NCI-H748 treated with DMSO at 0.1 percent for 48 hours (cell line): ENCODE measurements around the gene CSAD.
"Not testable (repeated sequence)": the region's sequence is repeated elsewhere in the genome, so short reads cannot be mapped to it uniquely, and the experiment has no call there.

Experiments
- DNase-seq: peaks from one replicate; lab custom pipeline; 2025; lab: John Stamatoyannopoulos, UW

The CSAD gene

DNA sequence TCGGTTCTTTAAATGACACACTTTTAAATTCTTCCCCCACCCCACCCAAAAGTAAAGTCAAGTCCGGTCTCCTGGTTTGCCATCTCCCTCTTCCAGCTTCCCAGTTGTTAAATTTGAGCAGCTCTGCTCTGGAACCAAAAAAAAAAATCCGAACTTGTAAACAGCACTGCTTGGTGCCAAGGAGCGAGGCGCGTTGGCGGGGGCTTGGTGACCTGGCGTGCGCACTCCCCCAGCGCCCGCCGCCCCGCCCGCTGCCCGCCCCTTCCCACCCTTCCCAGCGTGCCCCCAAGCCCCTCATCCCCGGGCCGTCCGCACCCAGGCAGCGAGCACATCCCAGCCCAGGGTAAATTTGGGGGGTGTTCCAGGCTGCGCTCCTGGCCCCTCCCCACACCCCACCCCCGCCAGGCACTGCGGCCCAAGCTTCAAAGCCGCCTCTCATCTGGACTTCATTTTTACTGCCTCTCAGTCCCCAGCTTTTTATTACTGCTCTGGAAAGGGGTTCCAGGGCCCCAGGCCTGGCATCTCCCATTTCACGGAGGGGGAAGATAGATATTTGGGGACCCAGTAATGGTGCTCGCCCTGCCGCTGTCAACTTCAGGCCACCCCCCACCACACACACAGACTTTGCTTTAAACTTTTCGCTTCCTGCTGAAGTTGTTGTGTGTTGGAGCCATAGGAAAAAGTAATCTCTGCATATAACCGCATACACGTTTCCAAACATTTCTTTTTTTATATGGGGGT lies 38.0 kb upstream of the CSAD start:
- DNase-seq, result no peak

DNA sequence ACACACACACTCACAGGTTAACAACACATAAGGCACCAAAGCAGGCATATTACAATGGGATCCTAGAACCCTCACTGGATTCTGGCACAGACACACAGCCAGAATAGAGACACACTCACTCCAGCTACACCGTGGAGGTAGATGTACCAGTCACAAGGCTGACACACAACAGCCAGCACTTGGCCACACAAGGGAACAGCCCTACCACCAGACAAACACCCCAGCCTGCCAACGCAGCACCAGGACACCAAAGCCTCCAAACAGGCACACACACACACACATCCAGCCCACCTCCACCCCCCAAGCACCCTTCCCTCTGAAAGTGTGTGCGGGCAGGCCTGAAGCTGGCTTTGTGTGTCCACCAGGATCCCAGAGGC lies 37.2 kb upstream of the CSAD start:
- no peak for DNase-seq

DNA sequence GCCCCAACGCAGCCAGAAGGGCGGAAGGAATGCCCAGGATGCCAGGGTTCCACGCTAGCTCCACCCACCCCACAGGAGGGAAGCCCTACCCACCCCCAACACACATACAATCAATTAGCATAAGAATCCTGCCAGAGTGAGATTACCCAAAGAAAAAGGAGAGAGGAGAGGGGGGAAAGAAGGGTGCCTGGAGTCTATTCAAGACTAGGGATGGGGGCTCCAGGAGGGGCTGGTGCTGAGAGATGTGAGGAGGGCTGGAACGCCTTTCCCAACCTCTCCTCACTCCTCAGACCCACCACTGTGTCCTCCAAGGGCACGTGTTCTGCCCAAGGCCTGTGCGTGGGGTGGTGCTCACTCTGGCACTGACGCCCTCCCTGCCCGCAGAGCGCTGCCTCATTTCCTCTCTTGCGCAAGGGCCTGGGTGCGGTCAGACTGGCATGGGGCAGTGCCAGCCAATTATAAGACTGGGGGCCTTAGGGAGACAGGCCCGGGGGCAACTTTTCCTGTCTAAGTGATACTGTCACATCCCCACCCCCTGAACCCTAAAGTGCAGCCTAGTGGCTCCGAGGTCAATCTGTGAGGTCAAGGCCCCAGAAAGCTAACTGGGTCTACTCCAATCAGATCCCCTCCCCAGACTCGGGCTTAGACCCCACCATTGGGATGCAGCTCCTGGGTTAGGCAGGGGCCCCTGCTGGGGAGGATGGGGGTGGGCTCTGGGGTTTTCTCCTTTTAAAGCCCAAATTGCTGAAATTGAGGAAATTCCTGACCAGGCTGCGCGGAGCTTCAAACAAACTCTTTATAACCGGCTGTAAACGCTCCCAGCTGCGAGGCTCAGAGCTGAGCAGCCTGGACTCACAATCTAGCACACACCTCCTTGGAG lies 36.6 kb upstream of the CSAD start:
- DNase-seq, result no peak

DNA sequence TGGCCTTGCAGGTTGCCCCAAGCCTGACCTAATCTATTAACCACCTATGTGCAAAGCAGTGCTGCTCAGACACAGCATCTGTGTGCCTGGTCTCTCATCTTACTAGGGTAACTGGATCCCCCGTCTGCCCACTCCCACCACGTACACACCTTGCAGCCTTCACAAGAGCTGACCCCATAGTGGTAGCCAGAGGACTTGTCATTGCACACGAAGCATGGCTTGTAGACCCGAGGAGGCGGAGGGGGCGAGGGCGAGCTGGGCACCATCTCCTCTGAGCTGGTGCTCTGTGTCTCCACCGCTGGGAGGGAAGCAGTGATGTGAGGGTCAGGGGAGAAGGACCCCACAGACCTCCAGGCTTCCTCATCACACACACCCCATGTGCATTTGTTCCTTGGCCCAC lies 34.8 kb upstream of the CSAD start:
- DNase-seq, result no peak

- no peak for DNase-seq
Measured at GRCh38 chr12:53214687-53215455, 34.1 kb upstream of the CSAD start.

DNA sequence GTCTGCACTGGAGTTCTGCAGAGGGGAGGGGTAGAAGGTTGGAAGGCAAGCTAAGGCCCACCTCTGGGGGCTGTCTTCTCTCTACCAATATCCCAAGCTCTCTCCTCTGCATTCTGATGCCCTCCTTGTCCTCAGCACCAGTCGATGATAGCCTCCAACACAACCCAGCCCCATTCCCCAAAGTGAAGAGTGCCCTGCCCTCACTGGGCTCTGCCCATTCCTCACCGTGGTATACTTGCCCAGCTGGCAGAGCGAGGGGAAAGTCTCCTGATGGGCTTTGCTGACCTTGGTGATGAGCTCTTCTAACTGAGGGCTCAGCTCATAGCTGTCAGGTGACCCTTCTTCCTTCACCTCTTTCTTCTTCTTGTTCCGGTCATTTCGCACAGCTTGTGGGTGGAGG lies 33.5 kb upstream of the CSAD start:
- DNase-seq, result no peak

GRCh38 chr12:53213348-53213747 lies 32.6 kb upstream of the CSAD start:
- DNase-seq, result peak; percentile 55

DNA sequence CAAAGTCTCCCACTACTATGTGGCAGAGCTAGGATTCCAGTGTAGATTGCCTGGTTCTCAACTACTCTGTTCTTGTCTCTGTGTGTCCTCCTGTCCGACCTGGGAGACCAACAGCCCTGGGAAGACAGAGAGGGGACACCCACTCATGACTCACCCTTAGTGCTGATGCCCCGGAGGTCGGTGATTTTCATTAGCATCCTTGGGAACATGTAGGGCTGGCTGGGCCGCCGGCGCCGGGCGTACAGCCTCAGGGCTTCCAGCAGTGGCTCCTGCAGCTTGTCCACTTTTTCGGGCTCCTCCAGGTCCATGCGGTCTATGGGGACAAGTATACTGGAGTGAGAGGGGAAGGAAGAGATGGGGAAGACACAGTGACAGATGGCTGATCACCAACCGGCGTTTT lies 32.2 kb upstream of the CSAD start:
- DNase-seq, result no peak

- no peak for DNase-seq
Measured at GRCh38 chr12:53211476-53212381, 31.0 kb upstream of the CSAD start.

DNA sequence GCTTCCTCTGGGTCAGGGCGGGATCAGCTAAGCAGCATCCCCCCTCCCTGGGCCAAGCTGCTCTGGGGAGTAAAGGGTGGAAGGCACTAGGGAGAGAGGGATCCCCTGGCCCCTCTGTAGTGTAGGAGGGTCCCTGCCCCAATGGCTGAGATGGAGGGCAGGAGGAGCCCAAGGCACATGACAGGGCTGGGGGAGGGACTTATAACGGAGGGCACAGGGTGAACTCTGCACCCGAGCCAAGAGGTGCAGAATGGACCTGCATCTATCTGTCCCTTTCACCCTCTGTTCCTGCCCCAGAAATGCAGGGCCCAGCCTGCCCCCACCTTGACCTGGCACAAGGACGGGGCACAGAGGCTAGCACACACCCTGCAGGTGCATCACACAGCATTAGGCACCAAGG lies 30.1 kb upstream of the CSAD start:
- no peak for DNase-seq

DNA sequence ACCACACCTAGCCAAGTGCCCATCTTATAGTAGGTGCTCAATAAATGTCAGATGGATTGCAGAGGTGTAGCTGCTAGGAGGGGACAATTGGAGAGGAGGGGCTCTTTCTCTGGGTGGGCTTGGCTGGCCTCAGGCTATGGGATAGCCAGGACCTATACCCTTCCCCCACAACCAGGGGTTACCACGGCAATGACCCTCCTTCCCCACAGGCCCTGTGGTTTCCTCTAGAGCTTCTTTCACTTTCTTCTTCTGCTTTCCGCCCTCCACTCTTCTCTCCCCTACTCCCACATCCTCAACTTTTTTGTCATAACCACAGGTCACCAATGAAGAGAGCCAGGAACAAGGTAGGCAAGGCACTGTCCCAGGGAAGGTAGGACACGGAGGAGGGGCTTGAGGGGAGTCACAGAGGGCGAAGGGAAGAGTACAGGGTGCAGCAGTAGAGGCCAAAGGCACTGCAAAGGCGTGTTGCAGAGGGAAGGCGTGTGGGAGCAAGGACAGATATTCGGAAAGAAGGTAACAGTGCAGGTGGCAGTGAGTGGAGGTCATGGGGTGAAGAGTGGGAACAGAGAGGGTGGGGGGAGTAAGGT lies 28.2 kb upstream of the CSAD start:
- no peak for DNase-seq

DNA sequence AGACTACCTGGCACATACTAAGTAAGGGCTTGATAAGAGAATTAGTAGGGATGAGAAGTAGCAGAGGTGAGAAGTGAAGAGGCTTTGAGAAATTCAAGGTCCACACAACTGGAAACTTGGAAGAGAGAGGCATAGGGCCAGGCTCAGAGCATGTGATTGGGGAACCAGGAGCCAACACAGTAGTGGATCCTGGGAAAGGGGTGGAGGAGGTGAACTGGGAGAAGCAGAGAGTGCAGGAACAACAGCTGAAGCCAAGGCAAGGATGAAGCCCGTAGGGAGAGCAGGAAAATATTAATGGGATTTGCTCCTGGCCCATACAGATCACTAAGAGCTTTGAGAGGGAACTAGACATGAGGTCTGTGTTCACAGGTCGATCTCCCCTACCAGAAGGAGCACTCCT lies 27.7 kb upstream of the CSAD start:
- no peak for DNase-seq

- DNase-seq, result no peak
Measured at GRCh38 chr12:53207042-53207441, 26.3 kb upstream of the CSAD start, which contains the start of gene ITGB7. Gene ITGB7, minus strand, starts transcription at chr12:53207251. Its CDS starts 6,808 bp downstream, at chr12:53200443.

DNA sequence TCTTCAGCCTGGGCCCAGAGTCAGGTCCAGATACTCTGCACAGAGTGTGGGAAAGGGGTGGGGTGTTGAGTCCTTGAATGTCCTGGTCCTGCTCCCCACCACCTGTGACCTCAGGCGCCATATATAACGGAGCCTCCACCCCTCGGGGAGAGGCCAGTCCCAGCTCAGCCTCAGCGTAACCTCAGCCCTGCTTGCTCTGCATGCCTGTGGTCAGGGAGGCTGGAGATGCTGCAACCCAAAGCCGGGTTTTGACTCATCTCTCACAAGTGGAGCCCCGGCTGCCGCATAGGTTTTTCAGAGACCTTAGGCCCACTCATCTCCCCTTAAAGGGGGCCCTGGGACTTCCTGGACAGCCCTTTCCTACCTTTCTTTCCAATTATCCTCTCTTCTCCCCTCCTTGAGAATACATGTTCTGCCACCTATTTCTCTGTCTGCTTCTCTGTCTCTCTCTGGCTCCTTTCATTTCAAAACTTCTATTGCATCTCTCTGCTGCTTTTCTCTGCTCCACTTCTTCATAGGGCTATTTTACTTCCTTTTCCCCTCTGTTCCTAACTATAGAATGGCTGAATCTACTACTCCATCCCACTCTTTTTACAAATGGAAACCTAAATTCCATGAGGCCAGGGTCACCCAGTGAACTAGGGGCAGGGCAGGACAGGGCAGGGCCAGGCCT lies 25.2 kb upstream of the CSAD start:
- DNase-seq, result no peak

DNA sequence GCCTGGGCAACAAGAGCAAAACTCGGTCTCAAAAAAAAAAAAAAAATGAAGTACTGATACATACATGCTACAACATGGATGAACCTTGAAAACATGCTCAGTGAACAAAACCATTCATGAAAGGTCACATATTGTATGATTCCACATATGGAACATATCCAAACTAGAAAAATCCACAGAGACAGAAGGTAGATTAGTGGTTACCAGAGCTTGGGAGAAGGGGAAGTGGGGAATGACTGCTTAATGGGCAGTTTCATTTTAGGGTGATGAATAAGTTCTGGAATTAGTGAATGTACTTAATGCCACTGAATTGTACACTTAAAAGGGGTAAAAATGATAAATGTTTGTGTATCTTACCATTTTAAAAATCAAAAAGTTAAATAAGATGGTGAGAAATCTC lies 23.6 kb upstream of the CSAD start:
- DNase-seq, result no peak

DNA sequence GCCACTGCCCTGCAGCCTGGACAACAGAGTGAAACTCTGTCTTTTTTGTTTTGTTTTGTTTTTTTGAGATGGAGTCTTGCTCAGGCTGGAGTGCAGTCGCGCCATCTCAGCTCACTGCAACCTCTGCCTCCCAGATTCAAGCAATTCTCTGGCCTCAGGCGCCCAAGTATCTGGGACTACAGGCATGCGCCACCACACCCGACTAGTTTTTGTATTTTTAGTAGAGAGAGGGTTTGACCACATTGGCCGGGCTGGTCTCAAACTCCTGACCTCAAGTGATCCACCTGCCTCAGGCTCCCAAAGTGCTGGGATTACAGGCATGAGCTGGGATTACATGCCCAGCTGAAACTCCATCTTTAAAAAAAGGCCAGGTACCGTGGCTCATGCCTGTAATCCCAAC lies 21.6 kb upstream of the CSAD start:
- DNase-seq, result not testable (repeated sequence)

DNA sequence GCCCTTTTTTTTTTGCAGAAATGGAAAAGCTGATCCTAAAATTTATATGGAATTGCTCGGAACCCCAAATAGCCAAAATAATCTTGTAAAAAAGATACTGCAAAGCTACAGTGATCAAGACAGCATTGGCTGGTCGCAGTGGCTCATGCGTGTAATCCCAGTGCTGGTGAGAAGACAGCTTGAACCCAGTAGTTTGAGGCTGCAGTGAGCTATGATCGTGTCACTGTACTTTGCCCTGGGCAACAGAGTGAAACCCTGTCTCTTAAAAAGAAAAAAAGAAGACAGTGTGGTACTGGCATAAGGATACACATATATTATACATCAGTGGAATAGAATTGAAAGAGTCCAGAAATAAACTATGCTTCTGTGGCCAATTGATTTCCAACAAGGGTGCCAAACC lies 20.9 kb upstream of the CSAD start:
- no peak for DNase-seq

DNA sequence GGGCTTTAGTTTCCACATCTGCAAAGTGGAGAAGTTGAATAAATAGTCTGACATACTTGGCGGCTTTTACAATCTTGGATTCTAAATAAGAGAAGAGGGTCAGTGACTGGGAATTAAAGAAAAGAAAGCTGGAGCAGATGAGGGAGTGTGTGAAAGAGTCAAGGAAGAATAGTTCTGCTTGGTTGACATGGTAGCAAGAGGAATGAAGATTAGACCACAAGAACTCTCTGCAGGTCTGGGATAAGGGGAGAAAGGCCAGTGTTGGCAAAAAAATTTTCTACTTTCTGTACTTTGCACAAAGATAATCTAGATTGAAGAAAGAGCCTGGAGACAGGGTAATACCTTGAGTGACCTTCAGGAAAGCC lies 20.4 kb upstream of the CSAD start:
- DNase-seq, result no peak

DNA sequence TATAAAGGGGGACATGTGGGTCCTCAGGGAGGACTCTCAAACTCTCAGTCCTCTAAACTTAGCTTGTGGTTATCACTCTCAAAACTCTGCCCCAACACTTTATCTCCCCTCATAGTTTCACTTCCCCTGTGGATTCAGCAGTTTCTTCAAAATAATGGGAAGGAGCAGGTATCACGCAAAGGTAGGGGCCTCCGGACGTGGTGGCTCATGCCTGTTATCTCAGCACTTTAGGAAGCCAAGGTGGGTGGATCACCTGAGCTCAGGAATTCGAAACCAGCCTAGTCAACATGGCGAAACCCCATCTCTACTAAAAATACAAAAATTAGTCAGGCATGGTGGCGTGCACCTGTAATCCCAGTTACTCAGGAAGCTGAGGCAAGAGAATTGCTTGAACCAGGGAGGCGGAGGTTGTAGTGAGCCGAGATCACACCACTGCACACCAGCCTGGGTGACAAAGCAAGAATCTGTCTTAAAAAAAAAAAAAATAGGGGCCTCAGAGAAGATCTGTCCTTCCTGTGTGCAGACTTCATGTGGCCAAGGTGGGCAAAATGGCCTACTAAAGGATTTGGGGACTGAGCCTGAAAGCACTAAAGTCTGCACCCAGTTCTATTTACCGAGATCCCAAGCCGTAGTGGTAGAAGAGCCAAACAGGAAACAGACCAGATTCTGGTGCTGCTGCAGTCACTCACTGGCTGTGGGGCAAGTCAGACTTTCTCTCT lies 19.9 kb upstream of the CSAD start:
- DNase-seq, result no peak

GRCh38 chr12:53200107-53200457 lies 19.4 kb upstream of the CSAD start:
- DNase-seq, result no peak
